Stimulated activated CD4-positive, alpha-beta T cell treated with anti-CD3 and anti-CD28 coated beads, Interleukin-2, amount 100 ng/mL, for 48 hours (primary cell): ENCODE data around the gene RUNX1.

Experiments used
- DNase-seq, 2 donors: peaks; one replicate each; pipeline ENCODE4 v3.0.0-alpha.2; 2020

RUNX1 gene

GRCh38 chr21:34944015-34944755 lies 104.9 kb downstream of the RUNX1 start:
- DNase-seq: no peak

- DNase-seq: no peak
Measured at GRCh38 chr21:34942911-34943310, 106.2 kb downstream of the RUNX1 start.

- no peak for DNase-seq
Measured at GRCh38 chr21:34941162-34941561, 107.9 kb downstream of the RUNX1 start.

- no peak for DNase-seq
Measured at GRCh38 chr21:34939673-34940331, 109.3 kb downstream of the RUNX1 start.

- DNase-seq: no peak
Measured at GRCh38 chr21:34938089-34938764, 110.9 kb downstream of the RUNX1 start.

GRCh38 chr21:34936883-34937563 lies 112.1 kb downstream of the RUNX1 start:
- DNase-seq: no peak

- no peak for DNase-seq
Measured at GRCh38 chr21:34936371-34936789, 112.7 kb downstream of the RUNX1 start.

GRCh38 chr21:34935898-34936297 lies 113.2 kb downstream of the RUNX1 start:
- DNase-seq: no peak

- no peak for DNase-seq
Measured at GRCh38 chr21:34935452-34935851, 113.7 kb downstream of the RUNX1 start.

GRCh38 chr21:34934350-34934749 lies 114.8 kb downstream of the RUNX1 start:
- no peak for DNase-seq

GRCh38 chr21:34933609-34934335 lies 115.3 kb downstream of the RUNX1 start:
- DNase-seq: no peak

GRCh38 chr21:34932233-34932632 lies 116.9 kb downstream of the RUNX1 start:
- DNase-seq: no peak

- DNase-seq: no peak
Measured at GRCh38 chr21:34930971-34931370, 118.1 kb downstream of the RUNX1 start.

GRCh38 chr21:34928637-34929036 lies 120.5 kb downstream of the RUNX1 start:
- no peak for DNase-seq

GRCh38 chr21:34927992-34928391 lies 121.1 kb downstream of the RUNX1 start:
- DNase-seq: no peak

- DNase-seq: no peak
Measured at GRCh38 chr21:34926803-34927467, 122.2 kb downstream of the RUNX1 start.

- DNase-seq: no peak
Measured at GRCh38 chr21:34925597-34925996, 123.5 kb downstream of the RUNX1 start.

GRCh38 chr21:34924771-34925419 lies 124.2 kb downstream of the RUNX1 start:
- DNase-seq: no peak

GRCh38 chr21:34924194-34924593 lies 124.9 kb downstream of the RUNX1 start:
- no peak for DNase-seq

GRCh38 chr21:34923626-34924025 lies 125.5 kb downstream of the RUNX1 start:
- no peak for DNase-seq

- no peak for DNase-seq
Measured at GRCh38 chr21:34923202-34923601, 125.9 kb downstream of the RUNX1 start.

- DNase-seq: no peak
Measured at GRCh38 chr21:34922479-34922878, 126.6 kb downstream of the RUNX1 start.
